CD4-positive, alpha-beta T cell (primary cell): ENCODE data around the gene SIL1. TPM values are rescaled to one million over a fixed set of nuclear protein-coding genes. Genes with fewer than 3 reads are reported as not detected.

Source experiments
- ATAC-seq: fragments of 200-7000 bp; cut with Tn5 transposase; one replicate; pipeline ENCODE4 v1.10.0; 2022; ENCODE audit warnings: mild to moderate bottlenecking; ENCODE audit not compliant: poor library complexity
- CTCF ChIA-PET: fragments of 350-600 bp; sonication (Branson Sonifier 250); formaldehyde crosslinking; loops from one replicate; lab custom pipeline; 2021; ENCODE audit warnings: antibody characterized with exemption, inconsistent platforms; lab: Charles Lee
- POLR2A ChIA-PET: fragments of 350-600 bp; sonication (Branson Sonifier 250); formaldehyde crosslinking; loops from one replicate; lab custom pipeline; 2021; ENCODE audit warnings: antibody characterized with exemption, inconsistent platforms; lab: Charles Lee
- DNase-seq, 14 experiments: peaks; one replicate each; pipeline ENCODE4 v3.0.0-alpha.2; 2013 to 2020; ENCODE audit warnings: mixed read lengths in 2 of 14
- H3K27ac ChIP-seq, 2 donors: one replicate each; pipeline versions ENCODE4 v1.5.1 to v1.7.0; 2013; ENCODE audit warnings: low read length in 2 of 2, low read depth in 1 of 2, mild to moderate bottlenecking in 1 of 2
- H3K27me3 ChIP-seq, 2 experiments: 1 replicate in 1 of 2; 2 replicates in 1 of 2; pipeline versions ENCODE4 v1.6.1 to v1.7.0; 2013; ENCODE audit warnings: low read length in 2 of 2, control low read depth in 1 of 2, mild to moderate bottlenecking in 1 of 2, moderate library complexity in 1 of 2; ENCODE audit not compliant: insufficient read depth in 2 of 2, control insufficient read depth in 1 of 2
- H3K36me3 ChIP-seq: one replicate; pipeline ENCODE4 v1.6.1; 2013; ENCODE audit warnings: low read length, control low read depth; ENCODE audit not compliant: insufficient read depth
- H3K4me1 ChIP-seq: one replicate; pipeline ENCODE4 v1.6.1; 2013; ENCODE audit warnings: low read length, control low read depth; ENCODE audit not compliant: insufficient read depth
- H3K4me3 ChIP-seq: one replicate; pipeline ENCODE4 v1.5.1; 2013; ENCODE audit warnings: mild to moderate bottlenecking, low read length, moderate library complexity
- H3K9me3 ChIP-seq, 2 experiments: 1 replicate in 1 of 2; 2 replicates in 1 of 2; pipeline versions ENCODE4 v1.6.1 to v1.7.0; 2013; ENCODE audit warnings: low read length in 2 of 2, mild to moderate bottlenecking in 2 of 2, control low read depth in 1 of 2, moderate library complexity in 1 of 2; ENCODE audit not compliant: control insufficient read depth in 1 of 2, insufficient read depth in 1 of 2
- H3K27ac Mint-ChIP-seq: one replicate; pipeline ENCODE4 v1.8.0; 2020; ENCODE audit warnings: mixed read lengths
- H3K27me3 Mint-ChIP-seq: one replicate; pipeline ENCODE4 v1.8.0; 2021; ENCODE audit warnings: mixed read lengths
- H3K36me3 Mint-ChIP-seq: one replicate; pipeline ENCODE4 v1.8.0; 2021; ENCODE audit warnings: low read depth, mixed read lengths
- H3K4me1 Mint-ChIP-seq: one replicate; pipeline ENCODE4 v1.8.0; 2021; ENCODE audit warnings: low read depth, mixed read lengths
- H3K4me3 Mint-ChIP-seq: one replicate; pipeline ENCODE4 v1.8.0; 2020; ENCODE audit warnings: mild to moderate bottlenecking, mixed read lengths
- H3K9me3 Mint-ChIP-seq: one replicate; pipeline ENCODE4 v1.8.0; 2020; ENCODE audit warnings: mixed read lengths
- CTCF ChIP-seq: fragments of 200-600 bp; IDR thresholded peaks from one replicate; pipeline ENCODE4 v1.8.0; 2022; ENCODE audit warnings: antibody characterized with exemption, mild to moderate bottlenecking
- intact Hi-C, 2 experiments: fragments of 100-400 bp; cut with DNase I in 1 of 2; cut with micrococcal nuclease in 1 of 2; formaldehyde crosslinking; loops; one replicate each; pipeline versions ENCODE4 v1.15.1 to v1.9.0; 2023 to 2025; cut with DNase I, micrococcal nuclease
- total RNA-seq, 174 experiments: library from RNA in 2 of 174; stranded (reverse) in 2 of 174; gene quantifications; one replicate each; pipeline ENCODE4 v1.2.3 and lab custom pipeline; 2021 to 2026

The SIL1 gene
- total RNA-seq, 2 experiments from 2014 or later: 5.6 to 9.2 TPM

GRCh38 chr5:138911441-138911840 is 286.7 kb downstream of the SIL1 start:
- Histone ChIP-seq H3K27ac (no peak overlapping the region), H3K9me3 (no peaks in the 10 kb centered on the region), H3K4me1 (no peaks in the 10 kb centered on the region), H3K27me3 (no peaks in the 10 kb centered on the region), H3K4me3 (no peak overlapping the region), H3K36me3 (no peaks in the 10 kb centered on the region)
- Mint-ChIP-seq H3K9me3 (no peaks in the 10 kb centered on the region), H3K4me1 (no peaks in the 10 kb centered on the region), H3K27me3 (no peaks in the 10 kb centered on the region), H3K27ac (no peak overlapping the region), H3K36me3 (no peaks in the 10 kb centered on the region), H3K4me3 (no peak overlapping the region)
- DNase-seq (no peak), ATAC-seq (no peak)
- ChIA-PET CTCF (no interaction called here), POLR2A (no interaction called here)
- TF ChIP-seq CTCF: no peak
- intact Hi-C loops: no loop called here

- Mint-ChIP-seq H3K27ac (no peak overlapping the region), H3K27me3 (no peaks in the 10 kb centered on the region), H3K9me3 (no peaks in the 10 kb centered on the region), H3K4me1 (no peaks in the 10 kb centered on the region), H3K4me3 (no peak overlapping the region), H3K36me3 (no peaks in the 10 kb centered on the region)
- ATAC-seq (no peak), DNase-seq (no peak)
- no peaks in the 10 kb centered on the region for H3K9me3 ChIP-seq
- H3K4me3 ChIP-seq: no peak overlapping the region
- H3K36me3 ChIP-seq: peaks cover 3% of the 10 kb centered on the region
- POLR2A ChIA-PET: no interaction called here
- H3K27ac ChIP-seq: no peak overlapping the region
- TF ChIP-seq CTCF: no peak
- intact Hi-C loops: no loop called here
- H3K4me1 ChIP-seq: no peaks in the 10 kb centered on the region
- CTCF ChIA-PET: no interaction called here
- H3K27me3 ChIP-seq: no peaks in the 10 kb centered on the region
Observed at GRCh38 chr5:138910546-138911185, 287.5 kb downstream of the SIL1 start.

- Histone ChIP-seq H3K4me1 (no peaks in the 10 kb centered on the region), H3K36me3 (peaks cover 7% of the 10 kb centered on the region), H3K4me3 (no peak overlapping the region), H3K27me3 (no peaks in the 10 kb centered on the region), H3K9me3 (no peaks in the 10 kb centered on the region), H3K27ac (no peak overlapping the region)
- DNase-seq: no peak
- no peak overlapping the region for H3K27ac Mint-ChIP-seq
- no peak for ATAC-seq
- H3K27me3 Mint-ChIP-seq: no peaks in the 10 kb centered on the region
- TF ChIP-seq CTCF: no peak
- no peaks in the 10 kb centered on the region for H3K9me3 Mint-ChIP-seq
- no peaks in the 10 kb centered on the region for H3K4me1 Mint-ChIP-seq
- intact Hi-C loops: no loop called here
- POLR2A ChIA-PET: no interaction called here
- H3K4me3 Mint-ChIP-seq: no peak overlapping the region
- CTCF ChIA-PET: no interaction called here
- H3K36me3 Mint-ChIP-seq: no peaks in the 10 kb centered on the region
Observed at GRCh38 chr5:138909734-138910133, 288.4 kb downstream of the SIL1 start.
